Measurements from ENCODE around the gene GPR42.

The GPR42 gene

GRCh38 chr19:35328851-35329285 is 42.0 kb upstream of the GPR42 start, which contains the start of gene CD22:
CD22 (plus strand) TSS chr19:35329187; CDS start chr19:35332041, 2,854 bp downstream.
- Histone ChIP-seq H3K4me3 (IDR thresholded peaks at IDR 0.05; ENCODE audit: insufficient read depth, low read depth, low read length) (no peak within 1 kb of the TSS), H3K27me3 (ENCODE audit: insufficient read depth, low read depth) (peaks cover 38% of the 10 kb centered on the region), H3K4me1 (ENCODE audit: low read depth, poor library complexity, severe bottlenecking) (no peaks in the 10 kb centered on the region), H3K79me2 (ENCODE audit: insufficient read depth, low read depth) (no peaks in the 10 kb centered on the region), H2AFZ (ENCODE audit: low read depth) (no peak within 1 kb of the TSS), H3K4me2 (no peak within 1 kb of the TSS), H3K9ac (no peak within 1 kb of the TSS), H3K36me3 (ENCODE audit: insufficient read depth) (no peaks in the 10 kb centered on the region), H3K27ac (no peak within 1 kb of the TSS), H4K20me1 (ENCODE audit: insufficient read depth) (no peaks in the 10 kb centered on the region)
- no peak for TF ChIP-seq CTCF (conservative IDR thresholded peaks at IDR 0.05; ENCODE audit: low read depth, low read length)

GRCh38 chr19:35329323-35329722 is 41.5 kb upstream of the GPR42 start:
- H3K27ac ChIP-seq, result no peak overlapping the region
- no peaks in the 10 kb centered on the region for H4K20me1 ChIP-seq (ENCODE audit: insufficient read depth)
- H3K4me2 ChIP-seq, result no peak overlapping the region
- peaks cover 43% of the 10 kb centered on the region for H3K27me3 ChIP-seq (ENCODE audit: insufficient read depth, low read depth)
- no peak overlapping the region for H2AFZ ChIP-seq (ENCODE audit: low read depth)
- TF ChIP-seq CTCF (conservative IDR thresholded peaks at IDR 0.05; ENCODE audit: low read depth, low read length), result no peak
- no peaks in the 10 kb centered on the region for H3K79me2 ChIP-seq (ENCODE audit: insufficient read depth, low read depth)
- no peak overlapping the region for H3K9ac ChIP-seq
- no peaks in the 10 kb centered on the region for H3K36me3 ChIP-seq (ENCODE audit: insufficient read depth)
- no peaks in the 10 kb centered on the region for H3K4me1 ChIP-seq (ENCODE audit: low read depth, poor library complexity, severe bottlenecking)
- no peak overlapping the region for H3K4me3 ChIP-seq (IDR thresholded peaks at IDR 0.05; ENCODE audit: insufficient read depth, low read depth, low read length)

DNA sequence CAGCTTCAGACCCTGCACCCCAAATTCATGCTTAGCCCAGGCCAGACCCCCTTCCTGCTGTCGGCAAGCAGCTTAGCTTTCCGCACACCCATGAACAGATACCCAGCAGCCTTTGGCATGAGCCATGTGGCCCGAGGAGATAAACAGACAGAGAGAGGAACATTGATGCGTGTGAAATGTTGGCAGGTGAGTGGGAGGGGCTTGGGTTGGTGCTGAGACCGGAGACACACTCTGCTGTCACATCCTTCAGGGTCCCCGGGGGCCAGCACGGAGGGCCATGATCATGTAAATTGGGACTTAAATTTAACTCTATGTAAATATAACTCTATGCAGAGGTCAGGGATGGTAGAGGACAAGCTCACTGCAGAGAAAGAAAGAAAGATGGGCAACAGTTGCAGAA is 40.4 kb upstream of the GPR42 start:
- Histone ChIP-seq H3K79me2 (ENCODE audit: insufficient read depth, low read depth) (no peaks in the 10 kb centered on the region), H3K4me3 (IDR thresholded peaks at IDR 0.05; ENCODE audit: insufficient read depth, low read depth, low read length) (no peak overlapping the region), H3K4me1 (ENCODE audit: low read depth, poor library complexity, severe bottlenecking) (no peaks in the 10 kb centered on the region), H2AFZ (ENCODE audit: low read depth) (no peak overlapping the region), H3K27ac (no peak overlapping the region), H3K27me3 (ENCODE audit: insufficient read depth, low read depth) (peaks cover 48% of the 10 kb centered on the region), H3K4me2 (no peak overlapping the region), H4K20me1 (ENCODE audit: insufficient read depth) (no peaks in the 10 kb centered on the region), H3K36me3 (ENCODE audit: insufficient read depth) (no peaks in the 10 kb centered on the region), H3K9ac (no peak overlapping the region)
- no peak for TF ChIP-seq CTCF (conservative IDR thresholded peaks at IDR 0.05; ENCODE audit: low read depth, low read length)

DNA sequence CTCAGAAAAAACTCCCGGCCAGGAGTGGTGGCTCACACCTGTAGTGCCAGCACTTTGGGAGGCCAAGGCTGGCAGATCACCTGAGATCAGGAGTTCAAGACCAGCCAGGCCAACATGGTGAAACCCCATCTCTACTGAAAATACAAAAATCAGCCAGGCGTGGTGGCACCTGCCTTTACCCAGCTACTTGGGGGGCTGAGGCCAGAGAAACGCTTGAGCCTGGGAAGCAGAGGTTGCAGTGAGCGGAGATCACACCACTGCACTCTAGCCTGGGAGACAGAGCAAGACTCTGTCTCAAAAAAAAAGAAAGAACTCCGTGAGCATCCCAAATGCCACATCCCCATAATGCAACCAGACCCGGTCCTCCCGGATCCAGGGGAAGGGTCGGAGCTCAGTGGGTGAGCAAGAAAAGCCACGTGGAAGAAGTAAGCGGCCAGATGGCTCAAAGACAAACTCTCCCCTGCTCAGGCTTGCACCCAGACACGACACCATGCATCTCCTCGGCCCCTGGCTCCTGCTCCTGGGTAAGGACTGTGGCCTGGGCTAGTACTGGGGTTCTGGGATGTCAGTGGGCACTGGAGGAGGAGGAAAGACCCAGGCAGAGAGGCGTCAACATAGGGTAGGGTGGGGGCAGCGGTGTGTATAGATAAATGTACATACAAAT is 39.2 kb upstream of the GPR42 start:
- H3K27ac ChIP-seq, result no peak overlapping the region

More for the DNA sequence above, 39.2 kb upstream of the GPR42 start:
- Histone ChIP-seq H3K9ac (no peak overlapping the region), H3K27me3 (ENCODE audit: insufficient read depth, low read depth) (peaks cover 53% of the 10 kb centered on the region), H4K20me1 (ENCODE audit: insufficient read depth) (no peaks in the 10 kb centered on the region), H3K79me2 (ENCODE audit: insufficient read depth, low read depth) (no peaks in the 10 kb centered on the region), H3K36me3 (ENCODE audit: insufficient read depth) (no peaks in the 10 kb centered on the region), H3K4me2 (no peak overlapping the region), H2AFZ (ENCODE audit: low read depth) (no peak overlapping the region), H3K4me1 (ENCODE audit: low read depth, poor library complexity, severe bottlenecking) (no peaks in the 10 kb centered on the region), H3K4me3 (IDR thresholded peaks at IDR 0.05; ENCODE audit: insufficient read depth, low read depth, low read length) (no peak overlapping the region)
- no peak for TF ChIP-seq CTCF (conservative IDR thresholded peaks at IDR 0.05; ENCODE audit: low read depth, low read length)

Data from KMS-11 (cell line).